Transverse colon (tissue), 4 donors: Measurements from ENCODE around the gene SERPINB10. TPM values are rescaled to one million over a fixed set of nuclear protein-coding genes. Genes with fewer than 3 reads are reported as not detected.

Source experiments
- DNase-seq: peaks from one replicate; pipeline ENCODE4 v3.0.0-alpha.2; 2019
- H3K27ac ChIP-seq, 4 donors: fragments of 200-600 bp; sonication (generic); 2 replicates each; pipeline ENCODE4 v1.5.1; 2016 to 2018; ENCODE audit warnings: inconsistent platforms in 4 of 4
- H3K27me3 ChIP-seq: fragments of 200-600 bp; sonication (generic); 2 replicates; pipeline ENCODE4 v1.5.1; 2017; ENCODE audit warnings: inconsistent platforms
- H3K36me3 ChIP-seq, 4 donors: fragments of 200-600 bp; sonication (generic); 2 replicates each; pipeline ENCODE4 v1.5.1; 2017 to 2019; ENCODE audit warnings: inconsistent platforms in 4 of 4
- H3K4me1 ChIP-seq, 4 donors: fragments of 200-600 bp; sonication (generic); 2 replicates each; pipeline ENCODE4 v1.5.1; 2017 to 2020; ENCODE audit warnings: inconsistent platforms in 4 of 4
- H3K4me3 ChIP-seq, 4 donors: fragments of 200-600 bp; sonication (generic); 1 replicate in 1 of 4; 2 replicates in 3 of 4; pipeline versions ENCODE4 v1.5.1 to v1.6.1; 2017 to 2019; ENCODE audit warnings: inconsistent platforms in 4 of 4
- H3K9me3 ChIP-seq, 2 donors: fragments of 200-600 bp; sonication (generic); 2 replicates each; pipeline ENCODE4 v1.5.1; 2017 to 2019; ENCODE audit warnings: inconsistent platforms in 2 of 2
- EP300 ChIP-seq: sonication (generic); formaldehyde crosslinking; IDR thresholded peaks from one replicate; pipeline ENCODE4 v1.6.1; 2017; ENCODE audit warnings: antibody characterized with exemption, low read depth
- POLR2A ChIP-seq: fragments of 450-650 bp; IDR thresholded peaks from one replicate; pipeline ENCODE4 v1.6.1; 2016; ENCODE audit warnings: antibody characterized with exemption, mild to moderate bottlenecking, moderate library complexity
- POLR2AphosphoS5 ChIP-seq, 3 donors: sonication (generic); formaldehyde crosslinking; IDR thresholded peaks; one replicate each; pipeline ENCODE4 v1.6.1; 2016; ENCODE audit warnings: antibody characterized with exemption in 3 of 3
- WGBS, 2 donors: methylation state at CpG; one replicate each; pipeline ENCODE4 v1.1.5; 2018; ENCODE audit warnings: low coverage in 1 of 2; 5-methylcytosine and 5-hydroxymethylcytosine counted together
- in situ Hi-C, 4 donors: fragments of 200-750 bp; cut with MboI; loops; one replicate each; pipeline versions ENCODE4 v1.15.0 to v1.15.1; 2017; ENCODE audit warnings: low sequenced_read_pairs in 3 of 4, low pct_ligation_motif_present in 1 of 4, low pct_unique_long_range_greater_than_20kb in 1 of 4
- intact Hi-C: fragments of 100-400 bp; cut with DNase I; formaldehyde crosslinking; loops from one replicate; pipeline ENCODE4 v1.15.1; 2023; ENCODE audit warnings: low total_unique reads
- total RNA-seq, 4 donors: library from RNA; depleted of rRNA; stranded (reverse); fragments of >200 nt; gene quantifications; one replicate each; pipeline ENCODE4 v1.1.0, GENCODE V29; 2016
- TF ChIP-seq, protein P1 (sequence below), 5 experiments: fragments of 200-600 bp in 3 of 5; fragments of 450-650 bp in 2 of 5; sonication (generic) in 3 of 5; IDR thresholded peaks; 1 replicate in 2 of 5; 2 replicates in 3 of 5; pipeline ENCODE4 v1.5.1; 2016 to 2017; ENCODE audit warnings: antibody characterized with exemption in 5 of 5, inconsistent platforms in 3 of 5, mild to moderate bottlenecking in 2 of 5, moderate library complexity in 1 of 5

Gene SERPINB10
- total RNA-seq, 4 donors from 2014 or later: not detected

- no peak overlapping the region for H3K4me3 ChIP-seq
- no peaks in the 10 kb centered on the region for H3K9me3 ChIP-seq
- peaks cover 0 to 15% (median 4%) of the 10 kb centered on the region in 4 donors for H3K4me1 ChIP-seq
- 67 to 88% methylated on average over 1 of the region's 1 CpG for WGBS, 2 donors
- intact Hi-C loops: loop anchor here (5.0 kb wide), 1 partner anchor 36 kb away; no protein-coding TSS in a partner anchor
- in situ Hi-C loops: no loop called here
- H3K36me3 ChIP-seq: no peaks in the 10 kb centered on the region
- no peaks in the 10 kb centered on the region for H3K27me3 ChIP-seq
- no peak for DNase-seq
- TF ChIP-seq, protein P1, sequence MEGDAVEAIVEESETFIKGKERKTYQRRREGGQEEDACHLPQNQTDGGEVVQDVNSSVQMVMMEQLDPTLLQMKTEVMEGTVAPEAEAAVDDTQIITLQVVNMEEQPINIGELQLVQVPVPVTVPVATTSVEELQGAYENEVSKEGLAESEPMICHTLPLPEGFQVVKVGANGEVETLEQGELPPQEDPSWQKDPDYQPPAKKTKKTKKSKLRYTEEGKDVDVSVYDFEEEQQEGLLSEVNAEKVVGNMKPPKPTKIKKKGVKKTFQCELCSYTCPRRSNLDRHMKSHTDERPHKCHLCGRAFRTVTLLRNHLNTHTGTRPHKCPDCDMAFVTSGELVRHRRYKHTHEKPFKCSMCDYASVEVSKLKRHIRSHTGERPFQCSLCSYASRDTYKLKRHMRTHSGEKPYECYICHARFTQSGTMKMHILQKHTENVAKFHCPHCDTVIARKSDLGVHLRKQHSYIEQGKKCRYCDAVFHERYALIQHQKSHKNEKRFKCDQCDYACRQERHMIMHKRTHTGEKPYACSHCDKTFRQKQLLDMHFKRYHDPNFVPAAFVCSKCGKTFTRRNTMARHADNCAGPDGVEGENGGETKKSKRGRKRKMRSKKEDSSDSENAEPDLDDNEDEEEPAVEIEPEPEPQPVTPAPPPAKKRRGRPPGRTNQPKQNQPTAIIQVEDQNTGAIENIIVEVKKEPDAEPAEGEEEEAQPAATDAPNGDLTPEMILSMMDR (IDR thresholded peaks at IDR 0.05): no peak
- TF ChIP-seq POLR2A: no peak
- TF ChIP-seq POLR2AphosphoS5 (IDR thresholded peaks at IDR 0.05): no peak
- no peak for TF ChIP-seq EP300
- no peak overlapping the region for H3K27ac ChIP-seq
These were observed 53.1 kb downstream of the SERPINB10 start for GRCh38 chr18:63960891-63961290.

- Histone ChIP-seq H3K27ac (no peak overlapping the region), H3K36me3 (no peaks in the 10 kb centered on the region), H3K4me1 (peaks cover 0 to 15% (median 4%) of the 10 kb centered on the region in 4 donors), H3K27me3 (no peaks in the 10 kb centered on the region), H3K4me3 (no peak overlapping the region), H3K9me3 (no peaks in the 10 kb centered on the region)
- DNase-seq: no peak
- TF ChIP-seq POLR2A (no peak), EP300 (no peak), POLR2AphosphoS5 (IDR thresholded peaks at IDR 0.05) (no peak)
- TF ChIP-seq, protein P1 (IDR thresholded peaks at IDR 0.05): no peak
- intact Hi-C loops (loop anchor here (5.0 kb wide), 1 partner anchor 36 kb away; no protein-coding TSS in a partner anchor), in situ Hi-C loops (no loop called here)
- 78 to 82% methylated on average over 3 to 5 of the region's 5 CpGs for WGBS, 2 donors
These were observed 53.8 kb downstream of the SERPINB10 start for GRCh38 chr18:63961435-63961980.

DNA sequence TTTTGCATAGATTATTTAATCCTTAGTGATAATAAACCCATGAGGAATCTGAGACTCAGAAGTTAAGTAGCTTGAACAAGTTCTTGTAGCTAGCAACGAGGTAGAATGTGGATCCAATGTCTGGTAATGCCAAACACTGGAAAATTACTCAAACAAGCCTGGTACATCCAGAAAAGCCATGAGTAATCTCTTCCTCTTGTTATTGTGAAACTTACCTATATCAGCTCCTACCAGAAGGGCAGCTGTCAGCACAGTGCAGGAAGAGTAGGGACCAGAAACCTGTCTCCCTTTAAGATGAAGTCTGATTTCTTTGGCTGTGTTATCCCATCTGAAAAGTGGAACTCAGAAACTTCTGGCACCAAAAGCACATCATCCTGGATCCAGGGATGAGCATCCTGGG, 54.4 kb downstream of the SERPINB10 start:
- no peaks in the 10 kb centered on the region for H3K36me3 ChIP-seq
- intact Hi-C loops: loop anchor here (5.0 kb wide), 1 partner anchor 35 kb away; no protein-coding TSS in a partner anchor

GRCh38 chr18:63963615-63964256, 56.0 kb downstream of the SERPINB10 start:
- intact Hi-C loops: loop anchor here (5.0 kb wide), 1 partner anchor 34 kb away; no protein-coding TSS in a partner anchor
- DNase-seq: peak; percentile 66
- H3K36me3 ChIP-seq: no peaks in the 10 kb centered on the region
- H3K27ac ChIP-seq: peak overlapping the region; percentile 61 to 75 (median 69)
- H3K4me1 ChIP-seq: peaks cover 0 to 15% (median 4%) of the 10 kb centered on the region in 4 donors
- no peak for TF ChIP-seq POLR2AphosphoS5 (IDR thresholded peaks at IDR 0.05)
- TF ChIP-seq, protein P1 (IDR thresholded peaks at IDR 0.05): peak; percentile 79 to 85 (median 81)
- no peak overlapping the region for H3K4me3 ChIP-seq
- H3K9me3 ChIP-seq: no peaks in the 10 kb centered on the region
- in situ Hi-C loops: no loop called here
- WGBS, 2 donors: 20 to 36% methylated on average over 1 of the region's 1 CpG
- no peaks in the 10 kb centered on the region for H3K27me3 ChIP-seq

More for the DNA sequence above, 54.4 kb downstream of the SERPINB10 start:
- no peak for TF ChIP-seq POLR2AphosphoS5 (IDR thresholded peaks at IDR 0.05)
- no peak for TF ChIP-seq EP300
- TF ChIP-seq, protein P1 (IDR thresholded peaks at IDR 0.05): no peak
- TF ChIP-seq POLR2A: no peak
- WGBS, 2 donors: 38 to 48% methylated on average over 1 of the region's 1 CpG
- in situ Hi-C loops: no loop called here
- peaks cover 0 to 15% (median 4%) of the 10 kb centered on the region in 4 donors for H3K4me1 ChIP-seq
- H3K27me3 ChIP-seq: no peaks in the 10 kb centered on the region
- DNase-seq: no peak
- H3K9me3 ChIP-seq: no peaks in the 10 kb centered on the region
- no peak overlapping the region for H3K27ac ChIP-seq
- no peak overlapping the region for H3K4me3 ChIP-seq
